ENCODE measurements around the gene GPR162. TPM values are rescaled to one million over a fixed set of nuclear protein-coding genes. Genes with fewer than 3 reads are reported as not detected.

Gene GPR162, protein sequence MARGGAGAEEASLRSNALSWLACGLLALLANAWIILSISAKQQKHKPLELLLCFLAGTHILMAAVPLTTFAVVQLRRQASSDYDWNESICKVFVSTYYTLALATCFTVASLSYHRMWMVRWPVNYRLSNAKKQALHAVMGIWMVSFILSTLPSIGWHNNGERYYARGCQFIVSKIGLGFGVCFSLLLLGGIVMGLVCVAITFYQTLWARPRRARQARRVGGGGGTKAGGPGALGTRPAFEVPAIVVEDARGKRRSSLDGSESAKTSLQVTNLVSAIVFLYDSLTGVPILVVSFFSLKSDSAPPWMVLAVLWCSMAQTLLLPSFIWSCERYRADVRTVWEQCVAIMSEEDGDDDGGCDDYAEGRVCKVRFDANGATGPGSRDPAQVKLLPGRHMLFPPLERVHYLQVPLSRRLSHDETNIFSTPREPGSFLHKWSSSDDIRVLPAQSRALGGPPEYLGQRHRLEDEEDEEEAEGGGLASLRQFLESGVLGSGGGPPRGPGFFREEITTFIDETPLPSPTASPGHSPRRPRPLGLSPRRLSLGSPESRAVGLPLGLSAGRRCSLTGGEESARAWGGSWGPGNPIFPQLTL
- 57.0 TPM for total RNA-seq

DNA sequence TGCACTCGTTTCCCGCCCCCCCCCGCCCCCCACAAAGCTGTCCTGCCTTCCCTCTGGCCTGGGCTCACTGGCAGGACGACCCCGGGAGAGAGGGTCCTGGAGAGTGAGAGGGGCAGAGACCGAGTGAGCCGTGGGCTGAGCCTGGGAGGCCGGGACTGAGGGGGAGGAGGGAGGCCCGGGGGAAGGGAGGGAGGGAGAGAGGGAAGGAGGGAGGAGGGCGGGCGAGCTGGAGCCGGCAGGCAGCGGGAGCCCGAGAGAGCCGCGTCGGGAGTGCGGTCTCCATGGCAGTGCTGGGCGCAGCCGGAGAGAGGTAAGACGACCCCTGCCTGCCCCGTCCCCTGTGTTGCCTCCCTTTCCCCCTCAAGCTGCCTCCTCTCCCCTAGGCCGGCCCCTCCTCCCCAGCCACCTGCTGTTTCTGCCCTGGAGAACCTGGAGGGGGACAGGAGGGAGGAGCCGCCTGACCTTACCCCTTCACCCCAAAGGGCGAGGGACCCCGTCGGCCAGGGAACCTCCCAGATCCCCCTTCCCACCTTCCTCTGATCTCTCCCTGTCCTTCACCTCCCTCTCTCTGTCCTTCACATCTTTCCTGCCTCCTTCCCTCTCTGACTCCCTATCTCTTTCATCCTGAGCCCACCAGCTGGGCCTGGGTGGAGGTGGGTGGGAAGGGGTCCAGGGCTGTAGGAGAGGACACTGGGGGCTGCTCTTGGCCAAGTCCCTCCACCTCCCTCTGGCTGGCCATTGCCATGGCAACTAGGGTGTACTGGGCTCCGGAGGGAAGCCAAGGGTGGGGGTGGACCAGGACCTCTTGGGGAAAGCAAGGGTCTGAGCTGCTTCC is at the start of gene GPR162:
Gene GPR162 (plus strand): TSS at position 231 of the 835 bp plus-strand sequence. CDS start 2,078 bp downstream, outside the sequence.

GRCh38 chr12:6772331-6772695 is 49.3 kb upstream of the GPR162 start, which contains the start of gene LAG3:
LAG3 (plus strand) TSS chr12:6772520; CDS start chr12:6772853, 333 bp downstream.

DNA sequence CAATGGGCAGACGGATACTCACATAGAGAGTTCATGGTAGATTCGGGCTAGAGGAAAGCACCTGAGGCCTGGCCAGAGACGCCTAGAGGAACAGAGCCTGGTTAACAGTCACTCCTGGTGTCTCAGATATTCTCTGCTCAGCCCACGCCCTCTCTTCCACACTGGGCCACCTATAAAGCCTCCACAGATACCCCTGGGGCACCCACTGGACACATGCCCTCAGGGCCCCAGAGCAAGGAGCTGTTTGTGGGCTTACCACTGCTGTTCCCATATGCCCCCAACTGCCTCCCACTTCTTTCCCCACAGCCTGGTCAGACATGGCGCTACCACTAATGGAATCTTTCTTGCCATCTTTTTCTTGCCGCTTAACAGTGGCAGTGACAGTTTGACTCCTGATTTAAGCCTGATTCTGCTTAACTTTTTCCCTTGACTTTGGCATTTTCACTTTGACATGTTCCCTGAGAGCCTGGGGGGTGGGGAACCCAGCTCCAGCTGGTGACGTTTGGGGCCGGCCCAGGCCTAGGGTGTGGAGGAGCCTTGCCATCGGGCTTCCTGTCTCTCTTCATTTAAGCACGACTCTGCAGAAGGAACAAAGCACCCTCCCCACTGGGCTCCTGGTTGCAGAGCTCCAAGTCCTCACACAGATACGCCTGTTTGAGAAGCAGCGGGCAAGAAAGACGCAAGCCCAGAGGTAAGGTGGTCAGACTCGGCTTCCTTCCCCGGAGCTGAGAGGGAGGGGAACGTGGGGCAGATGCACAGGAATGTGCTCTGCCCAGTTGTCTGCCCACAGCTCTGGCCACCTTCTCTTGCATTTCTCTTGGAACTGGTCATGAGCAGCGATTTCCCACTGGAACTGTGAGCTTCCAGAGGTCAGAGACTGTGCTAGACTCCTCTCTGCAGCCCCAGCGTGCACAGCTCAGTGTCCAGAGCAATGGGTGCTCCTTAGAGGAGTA is 32.4 kb upstream of the GPR162 start, which contains the start of gene CD4:
Gene CD4 (plus strand): TSS at position 557 of the 953 bp plus-strand sequence. CDS start 10,611 bp downstream, outside the sequence.

DNA sequence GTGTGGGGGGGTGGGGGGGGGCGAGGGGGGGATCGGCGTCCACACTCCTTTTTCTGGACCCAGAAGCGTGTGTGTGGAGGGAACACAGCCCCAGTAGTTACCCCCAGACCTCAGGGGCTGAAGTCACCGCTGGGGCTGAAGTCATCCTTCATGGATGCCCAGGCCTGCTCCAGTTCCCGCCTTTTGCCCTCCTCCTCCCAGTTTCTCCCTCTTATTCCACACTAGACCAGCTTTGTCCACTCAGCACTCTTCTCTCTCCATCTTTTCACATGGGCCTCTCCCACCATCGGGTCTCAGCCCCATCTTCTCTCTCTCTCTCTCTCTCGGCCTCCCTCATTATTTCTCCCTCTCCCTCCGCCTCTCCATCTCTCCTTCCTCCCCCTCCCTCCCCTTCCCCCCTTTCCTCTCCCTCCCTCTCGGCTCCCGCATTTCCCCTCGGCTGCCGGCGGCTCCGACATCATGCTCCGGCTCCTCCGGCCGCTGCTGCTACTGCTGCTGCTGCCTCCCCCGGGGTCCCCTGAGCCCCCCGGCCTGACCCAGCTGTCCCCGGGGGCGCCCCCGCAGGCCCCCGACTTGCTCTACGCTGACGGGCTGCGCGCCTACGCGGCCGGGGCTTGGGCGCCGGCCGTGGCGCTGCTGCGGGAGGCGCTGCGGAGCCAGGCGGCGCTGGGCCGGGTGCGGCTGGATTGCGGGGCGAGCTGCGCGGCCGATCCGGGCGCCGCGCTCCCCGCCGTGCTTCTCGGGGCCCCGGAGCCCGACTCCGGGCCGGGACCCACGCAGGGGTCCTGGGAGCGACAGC is 6.6 kb downstream of the GPR162 start, which contains the start of gene P3H3:
Gene P3H3 (plus strand): TSS at position 426 of the 799 bp plus-strand sequence. CDS start 34 bp downstream, at position 460.

GRCh38 chr12:6840761-6841515 is 19.3 kb downstream of the GPR162 start, which contains the start of gene GNB3:
GNB3 (plus strand) TSS chr12:6840925; CDS start chr12:6841288, 363 bp downstream.

GRCh38 chr12:6851153-6851920 is 29.7 kb downstream of the GPR162 start, which contains the start of gene CDCA3:
CDCA3 (minus strand) TSS chr12:6851286; CDS start chr12:6850952, 334 bp downstream.

DNA sequence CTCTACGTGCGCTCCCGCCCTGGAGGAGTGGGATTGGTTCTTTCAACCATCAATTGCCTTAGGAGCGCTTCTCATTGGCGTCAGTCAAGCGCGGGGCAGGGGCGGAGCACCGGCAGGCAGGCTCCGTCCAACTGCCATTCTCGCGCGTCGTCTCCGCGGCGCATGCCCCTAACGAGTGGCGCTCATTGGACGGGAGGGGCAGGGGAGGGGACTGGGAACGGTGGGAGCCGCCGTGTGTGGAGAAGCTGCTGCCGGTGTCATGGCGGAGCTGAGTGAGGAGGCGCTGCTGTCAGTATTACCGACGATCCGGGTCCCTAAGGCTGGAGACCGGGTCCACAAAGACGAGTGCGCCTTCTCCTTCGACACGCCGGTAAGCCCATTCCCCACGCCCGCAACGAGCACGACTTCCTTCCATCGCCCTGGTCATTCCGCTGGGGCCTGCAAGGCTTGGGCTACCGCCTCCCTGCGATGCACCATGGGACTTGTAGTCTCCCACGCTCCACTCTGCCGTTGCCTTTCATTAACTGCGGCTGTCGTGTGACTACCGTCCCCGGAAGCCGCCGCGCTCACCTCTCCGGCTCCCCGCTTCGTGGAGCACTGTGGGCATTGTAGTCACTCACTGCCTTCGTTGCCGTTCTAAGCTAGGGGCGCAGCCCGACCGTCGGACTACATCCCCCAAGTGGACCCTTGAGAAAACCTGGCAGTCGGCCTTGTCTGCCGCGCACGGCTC is 30.5 kb downstream of the GPR162 start, which contains the start of gene USP5:
Gene USP5 (plus strand): TSS at position 230 of the 730 bp plus-strand sequence. CDS start 30 bp downstream, at position 260.

GRCh38 chr12:6867413-6868210 is 46.0 kb downstream of the GPR162 start, which contains the start of gene TPI1:
TPI1 (plus strand) TSS chr12:6867531; CDS start chr12:6867567, 36 bp downstream.

DNA sequence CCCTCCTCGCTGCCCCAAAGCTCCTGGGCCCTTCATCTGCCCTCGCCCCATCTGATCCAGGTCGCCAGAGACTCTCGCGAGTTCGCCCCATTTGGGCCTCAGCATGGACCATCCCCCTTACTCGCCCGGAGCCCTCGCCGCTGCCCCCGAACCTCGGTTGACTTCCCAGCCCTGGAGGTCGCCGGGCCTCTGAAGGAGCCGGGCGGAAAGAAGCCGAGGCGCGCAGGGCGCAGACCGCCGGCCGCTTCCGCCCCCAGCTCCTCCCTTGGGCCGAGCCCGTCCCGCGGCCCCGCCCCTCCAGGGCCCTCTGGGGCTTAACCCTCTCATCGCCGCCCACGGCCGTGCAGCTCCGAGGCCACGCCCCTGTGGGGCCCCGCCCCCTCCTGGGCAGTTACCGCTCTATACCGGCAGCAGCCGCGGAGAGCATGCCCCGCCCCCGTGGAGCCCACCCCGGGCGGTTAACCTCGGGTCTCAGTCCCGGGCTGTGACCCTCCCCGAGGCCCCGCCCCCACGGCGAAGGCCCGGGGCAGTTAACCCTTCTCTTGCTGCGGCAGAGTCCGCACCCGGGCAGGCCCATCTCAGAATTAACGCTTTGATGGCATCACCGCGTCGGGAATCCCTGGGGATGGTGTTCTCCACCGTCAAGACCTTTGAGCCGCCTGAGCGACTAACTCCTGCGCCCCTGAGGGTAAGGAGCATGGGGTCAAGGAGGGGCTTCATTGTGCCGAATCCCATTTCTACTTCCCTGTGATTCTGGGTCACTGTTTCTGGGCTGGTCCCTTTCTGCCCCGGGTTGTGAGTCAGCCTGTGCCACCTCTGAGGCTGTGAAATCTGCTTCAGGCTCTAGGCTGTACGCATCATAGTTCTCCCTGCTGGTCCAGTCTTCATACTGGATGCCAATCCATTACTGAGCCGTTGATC is 51.7 kb downstream of the GPR162 start, which contains the start of gene SPSB2:
Gene SPSB2 (minus strand): TSS at position 210 of the 921 bp plus-strand sequence. CDS start 402 bp downstream, outside the sequence.

Other genes starting within 250 kb of the GPR162 start
- gene CHD4, start 214.4 kb upstream of the GPR162 start, total RNA-seq = 210 TPM
- 0.94 TPM for gene LPAR5, start 185.9 kb upstream of the GPR162 start, total RNA-seq
- gene ACRBP, start 174.4 kb upstream of the GPR162 start, total RNA-seq = 1.6 TPM
- gene ING4, start 158.7 kb upstream of the GPR162 start, total RNA-seq = 83.6 TPM
- gene ZNF384, start 132.4 kb upstream of the GPR162 start, total RNA-seq = 32.2 TPM
- 4.1 TPM for gene PIANP, start 121.0 kb upstream of the GPR162 start, total RNA-seq
- gene COPS7A, start 97.8 kb upstream of the GPR162 start, total RNA-seq = 39.4 TPM
- 110 TPM for gene MLF2, start 68.7 kb upstream of the GPR162 start, total RNA-seq
- 64.5 TPM for gene PTMS, start 55.5 kb upstream of the GPR162 start, total RNA-seq
- not detected for gene LAG3, start 49.3 kb upstream of the GPR162 start, total RNA-seq
- 1.9 TPM for gene CD4, start 32.3 kb upstream of the GPR162 start, total RNA-seq
- 25.7 TPM for gene P3H3, start 6.6 kb downstream of the GPR162 start, total RNA-seq
- 5.9 TPM for gene GNB3, start 19.1 kb downstream of the GPR162 start, total RNA-seq
- gene CDCA3, start 29.5 kb downstream of the GPR162 start, total RNA-seq = 4.1 TPM
- gene USP5, start 30.3 kb downstream of the GPR162 start, total RNA-seq = 64.8 TPM
- gene TPI1, start 45.7 kb downstream of the GPR162 start, total RNA-seq = 181 TPM
- 2.8 TPM for gene SPSB2, start 51.5 kb downstream of the GPR162 start, total RNA-seq
- 8.5 TPM for gene LRRC23, start 83.0 kb downstream of the GPR162 start, total RNA-seq
- 146 TPM for gene ENO2, start 92.8 kb downstream of the GPR162 start, total RNA-seq
- gene ATN1, start 106.1 kb downstream of the GPR162 start, total RNA-seq = 22.5 TPM
- gene RNU7-1, start 122.0 kb downstream of the GPR162 start, total RNA-seq = not detected
- 295 TPM for gene C12orf57, start 122.2 kb downstream of the GPR162 start, total RNA-seq
- gene PTPN6, start 129.5 kb downstream of the GPR162 start, total RNA-seq = 3.4 TPM
- 104 TPM for gene PHB2, start 148.8 kb downstream of the GPR162 start, total RNA-seq
- 39.4 TPM for gene EMG1, start 149.1 kb downstream of the GPR162 start, total RNA-seq
- gene LPCAT3, start 196.7 kb downstream of the GPR162 start, total RNA-seq = 15.0 TPM
- gene C1S, start 238.9 kb downstream of the GPR162 start, total RNA-seq = 8.1 TPM

Measured in parietal lobe (tissue), 1 donor.